H9 (cell line): ENCODE data around the gene PRRX2. TPM values are rescaled to one million over a fixed set of nuclear protein-coding genes. Genes with fewer than 3 reads are reported as not detected.

Experiments used
- DNase-seq: peaks from one replicate; pipeline ENCODE4 v3.0.0-alpha.2; 2017
- H2AFZ ChIP-seq: one replicate; pipeline ENCODE4 v1.6.1; 2013; ENCODE audit warnings: mild to moderate bottlenecking, low read length, control low read depth, moderate library complexity
- H2AK5ac ChIP-seq: 2 replicates; pipeline ENCODE4 v1.6.1; 2013; ENCODE audit warnings: low read length, control low read depth, mixed read lengths; ENCODE audit not compliant: insufficient read length
- H2BK120ac ChIP-seq: one replicate; pipeline ENCODE4 v1.6.1; 2013; ENCODE audit warnings: low read depth, mild to moderate bottlenecking, low read length, control low read depth, inconsistent platforms; ENCODE audit not compliant: poor library complexity, severe bottlenecking
- H2BK12ac ChIP-seq: 2 replicates; pipeline ENCODE4 v1.6.1; 2013; ENCODE audit warnings: low read length, control low read depth, mixed read lengths, low read depth; ENCODE audit not compliant: insufficient read length
- H2BK15ac ChIP-seq: 2 replicates; pipeline ENCODE4 v1.6.1; 2013; ENCODE audit warnings: low read depth, low read length, control low read depth
- H2BK20ac ChIP-seq: one replicate; pipeline ENCODE4 v1.6.1; 2013; ENCODE audit warnings: low read depth, mild to moderate bottlenecking, low read length, control low read depth, inconsistent platforms; ENCODE audit not compliant: poor library complexity, severe bottlenecking
- H2BK5ac ChIP-seq: 2 replicates; pipeline ENCODE4 v1.6.1; 2013; ENCODE audit warnings: low read length, control low read depth, mixed read lengths; ENCODE audit not compliant: insufficient read length
- H3K14ac ChIP-seq: 2 replicates; pipeline ENCODE4 v1.6.1; 2013; ENCODE audit warnings: low read length, control low read depth; ENCODE audit not compliant: insufficient read depth
- H3K18ac ChIP-seq: 2 replicates; pipeline ENCODE4 v1.6.1; 2013; ENCODE audit warnings: low read depth, mild to moderate bottlenecking, mixed read lengths, low read length, control low read depth; ENCODE audit not compliant: insufficient read length
- H3K23ac ChIP-seq: 2 replicates; pipeline ENCODE4 v1.6.1; 2013; ENCODE audit warnings: low read length, control low read depth, mixed read lengths, low read depth; ENCODE audit not compliant: insufficient read length
- H3K23me2 ChIP-seq: 2 replicates; pipeline ENCODE4 v1.6.1; 2013; ENCODE audit warnings: low read depth, mild to moderate bottlenecking, mixed read lengths, low read length, control low read depth; ENCODE audit not compliant: insufficient read length, poor library complexity, severe bottlenecking
- H3K27ac ChIP-seq: 2 replicates; pipeline ENCODE4 v1.5.1; 2013; ENCODE audit warnings: low read length, control low read depth, mixed read lengths, low read depth; ENCODE audit not compliant: insufficient read length
- H3K27me3 ChIP-seq: 2 replicates; pipeline ENCODE4 v1.6.1; 2013; ENCODE audit warnings: low read length, control low read depth, inconsistent platforms; ENCODE audit not compliant: insufficient read depth
- H3K4ac ChIP-seq: 2 replicates; pipeline ENCODE4 v1.6.1; 2013; ENCODE audit warnings: low read depth, mild to moderate bottlenecking, control low read depth, inconsistent platforms, low read length, moderate library complexity
- H3K4me1 ChIP-seq: 2 replicates; pipeline ENCODE4 v1.6.1; 2013; ENCODE audit warnings: low read length, control low read depth, inconsistent platforms; ENCODE audit not compliant: insufficient read depth
- H3K4me2 ChIP-seq: 2 replicates; pipeline ENCODE4 v1.6.1; 2013; ENCODE audit warnings: low read length, control low read depth, mixed read lengths; ENCODE audit not compliant: insufficient read length, insufficient read depth
- H3K56ac ChIP-seq: 2 replicates; pipeline ENCODE4 v1.6.1; 2013; ENCODE audit warnings: low read depth, mild to moderate bottlenecking, mixed read lengths, low read length, control low read depth; ENCODE audit not compliant: insufficient read length
- H3K79me1 ChIP-seq: 2 replicates; pipeline ENCODE4 v1.6.1; 2013; ENCODE audit warnings: low read depth, mild to moderate bottlenecking, moderate library complexity, low read length, control low read depth, inconsistent platforms; ENCODE audit not compliant: insufficient read depth, poor library complexity, severe bottlenecking
- H3K79me2 ChIP-seq: 2 replicates; pipeline ENCODE4 v1.6.1; 2013; ENCODE audit warnings: low read length, control low read depth, inconsistent platforms; ENCODE audit not compliant: insufficient read depth
- H3K9ac ChIP-seq: 2 replicates; pipeline ENCODE4 v1.6.1; 2013; ENCODE audit warnings: low read length, control low read depth, mixed read lengths; ENCODE audit not compliant: insufficient read length; ENCODE audit errors: extremely low read depth
- H3K9me3 ChIP-seq: one replicate; pipeline ENCODE4 v1.6.1; 2013; ENCODE audit warnings: low read depth, low read length, inconsistent platforms; ENCODE audit not compliant: control insufficient read depth
- H3T11ph ChIP-seq: one replicate; pipeline ENCODE4 v1.6.1; 2013; ENCODE audit warnings: mild to moderate bottlenecking, low read length, control low read depth, inconsistent platforms
- H4K20me1 ChIP-seq: one replicate; pipeline ENCODE4 v1.6.1; 2013; ENCODE audit not compliant: control insufficient read depth, insufficient read length, insufficient read depth
- H4K5ac ChIP-seq: 2 replicates; pipeline ENCODE4 v1.6.1; 2013; ENCODE audit warnings: low read depth, mild to moderate bottlenecking, mixed read lengths, low read length, control low read depth; ENCODE audit not compliant: insufficient read length
- H4K8ac ChIP-seq: replicated peaks from 2 replicates; pipeline ENCODE4 v1.6.1; 2013; ENCODE audit warnings: low read length, control low read depth, mixed read lengths, low read depth; ENCODE audit not compliant: insufficient read length
- H4K91ac ChIP-seq: 2 replicates; pipeline ENCODE4 v1.6.1; 2013; ENCODE audit warnings: low read depth, mild to moderate bottlenecking, moderate library complexity, mixed read lengths, low read length, control low read depth; ENCODE audit not compliant: insufficient read length
- H3K27ac Mint-ChIP-seq, 3 experiments: 2 replicates in 2 of 3; 3 replicates in 1 of 3; pipeline ENCODE4 v1.8.0; 2020 to 2021; ENCODE audit warnings: mixed read lengths in 3 of 3, mild to moderate bottlenecking in 1 of 3, moderate library complexity in 1 of 3
- H3K27me3 Mint-ChIP-seq: 2 replicates; pipeline ENCODE4 v1.8.0; 2021; ENCODE audit warnings: low read depth, mild to moderate bottlenecking, moderate library complexity, mixed read lengths
- H3K36me3 Mint-ChIP-seq, 3 experiments: 2 replicates in 2 of 3; 3 replicates in 1 of 3; pipeline ENCODE4 v1.8.0; 2020 to 2021; ENCODE audit warnings: low read depth in 3 of 3, mixed read lengths in 3 of 3; ENCODE audit not compliant: insufficient read depth in 1 of 3
- H3K4me1 Mint-ChIP-seq, 2 experiments: 2 replicates each; pipeline ENCODE4 v1.8.0; 2020; ENCODE audit warnings: mixed read lengths in 2 of 2
- H3K4me3 Mint-ChIP-seq, 2 experiments: 2 replicates in 1 of 2; 3 replicates in 1 of 2; pipeline ENCODE4 v1.8.0; 2020 to 2021; ENCODE audit warnings: mild to moderate bottlenecking in 2 of 2, mixed read lengths in 2 of 2, moderate library complexity in 1 of 2
- H3K9me3 Mint-ChIP-seq, 2 experiments: 2 replicates in 1 of 2; 3 replicates in 1 of 2; pipeline ENCODE4 v1.8.0; 2020; ENCODE audit warnings: mild to moderate bottlenecking in 2 of 2, mixed read lengths in 2 of 2, moderate library complexity in 1 of 2
- WGBS: extraction: QIAGEN DNeasy Blood & Tissue Kit; methylation state at CpG from one replicate; pipeline ENCODE4 v1.1.7; 2013; ENCODE audit warnings: missing lambda C conversion rate, low lambda C conversion rate, mixed read lengths; ENCODE audit not compliant: insufficient read length; ENCODE audit errors: extremely low coverage; 5-methylcytosine and 5-hydroxymethylcytosine counted together
- total RNA-seq: library from RNA; stranded (reverse); gene quantifications from 2 replicates; pipeline ENCODE4 v1.2.1, GENCODE V29; 2021
- TF ChIP-seq, protein P1 (sequence below): fragments of 200-600 bp; sonication (generic); conservative IDR thresholded peaks from 3 replicates; pipeline ENCODE4 v1.8.0; 2021; ENCODE audit warnings: antibody characterized with exemption, mild to moderate bottlenecking

PRRX2 gene
- total RNA-seq, 1 experiment from 2014 or later, result 3.9 TPM

DNA sequence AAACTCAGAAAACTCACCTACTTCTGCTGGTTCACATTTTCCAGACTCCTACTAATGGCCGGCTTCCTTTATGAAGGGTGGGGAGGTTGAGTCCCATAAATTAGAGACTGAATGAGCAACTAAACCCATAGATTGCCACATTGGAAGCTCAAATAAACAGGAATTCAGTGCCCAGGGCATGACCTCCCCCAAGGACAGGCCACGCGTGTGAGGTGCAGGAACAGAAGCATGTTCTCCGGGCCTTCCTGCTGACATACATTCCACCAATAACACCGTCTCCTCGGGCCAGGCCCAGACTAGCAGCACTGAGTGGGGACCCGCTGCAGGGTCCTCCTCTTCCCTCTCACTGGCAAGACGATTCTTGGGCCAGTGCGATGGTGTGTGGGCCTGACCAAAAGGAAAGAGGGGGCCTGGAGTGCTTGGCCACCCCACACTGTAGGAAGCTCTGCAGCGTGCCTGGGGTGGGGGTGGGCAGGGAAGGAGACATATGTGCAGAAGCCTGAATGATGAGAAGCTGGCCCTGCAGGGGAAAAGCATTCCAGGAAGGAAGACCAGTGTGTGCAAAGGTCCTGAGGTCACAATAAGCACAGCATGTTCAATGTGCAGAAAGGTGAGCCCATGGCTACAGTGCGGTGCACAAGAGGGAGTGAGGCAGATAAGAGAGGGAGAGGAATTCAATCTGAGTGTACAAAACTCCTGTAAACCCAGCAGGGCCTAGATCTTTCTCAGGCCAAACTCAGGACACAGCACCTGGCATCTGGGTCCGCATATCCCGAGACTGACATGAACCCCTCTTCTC is 75.4 kb downstream of the PRRX2 start:
- no peak overlapping the region for H2AFZ ChIP-seq
- DNase-seq, result no peak
- no peak overlapping the region for H3K23ac ChIP-seq
- H4K91ac ChIP-seq, result no peak overlapping the region
- H3K14ac ChIP-seq, result no peak overlapping the region; the same call in 1 of the 2 replicates
- Mint-ChIP-seq H3K27me3 (peaks cover 12% of the 10 kb centered on the region), H3K9me3 (no peaks in the 10 kb centered on the region), H3K4me3 (no peak overlapping the region), H3K27ac (no peak overlapping the region; a peak in 1 of 7 replicates), H3K36me3 (no peaks in the 10 kb centered on the region), H3K4me1 (peaks cover 2 to 5% of the 10 kb centered on the region in 2 experiments; a peak in 3 of 4 replicates)
- TF ChIP-seq, protein P1, sequence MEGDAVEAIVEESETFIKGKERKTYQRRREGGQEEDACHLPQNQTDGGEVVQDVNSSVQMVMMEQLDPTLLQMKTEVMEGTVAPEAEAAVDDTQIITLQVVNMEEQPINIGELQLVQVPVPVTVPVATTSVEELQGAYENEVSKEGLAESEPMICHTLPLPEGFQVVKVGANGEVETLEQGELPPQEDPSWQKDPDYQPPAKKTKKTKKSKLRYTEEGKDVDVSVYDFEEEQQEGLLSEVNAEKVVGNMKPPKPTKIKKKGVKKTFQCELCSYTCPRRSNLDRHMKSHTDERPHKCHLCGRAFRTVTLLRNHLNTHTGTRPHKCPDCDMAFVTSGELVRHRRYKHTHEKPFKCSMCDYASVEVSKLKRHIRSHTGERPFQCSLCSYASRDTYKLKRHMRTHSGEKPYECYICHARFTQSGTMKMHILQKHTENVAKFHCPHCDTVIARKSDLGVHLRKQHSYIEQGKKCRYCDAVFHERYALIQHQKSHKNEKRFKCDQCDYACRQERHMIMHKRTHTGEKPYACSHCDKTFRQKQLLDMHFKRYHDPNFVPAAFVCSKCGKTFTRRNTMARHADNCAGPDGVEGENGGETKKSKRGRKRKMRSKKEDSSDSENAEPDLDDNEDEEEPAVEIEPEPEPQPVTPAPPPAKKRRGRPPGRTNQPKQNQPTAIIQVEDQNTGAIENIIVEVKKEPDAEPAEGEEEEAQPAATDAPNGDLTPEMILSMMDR, result no peak
- peaks cover 4% of the 10 kb centered on the region for H3K23me2 ChIP-seq
- no peak overlapping the region for H2BK15ac ChIP-seq
- H2BK20ac ChIP-seq, result no peak overlapping the region
- no peak overlapping the region for H3K27ac ChIP-seq
- WGBS, result no CpG with 5 or more reads among the region's 13 CpGs
- no peak overlapping the region for H3K4ac ChIP-seq
- no peak overlapping the region for H3K9ac ChIP-seq
- no peak overlapping the region for H4K8ac ChIP-seq
- H3K79me1 ChIP-seq, result no peaks in the 10 kb centered on the region
- H2BK5ac ChIP-seq, result no peak overlapping the region
- H3K79me2 ChIP-seq, result no peaks in the 10 kb centered on the region
- H3K4me1 ChIP-seq, result no peaks in the 10 kb centered on the region
- H3K9me3 ChIP-seq, result no peaks in the 10 kb centered on the region
- no peak overlapping the region for H3K4me2 ChIP-seq
- H3K56ac ChIP-seq, result no peak overlapping the region
- H2BK120ac ChIP-seq, result no peak overlapping the region
- H3K18ac ChIP-seq, result no peak overlapping the region
- H4K5ac ChIP-seq, result no peak overlapping the region
- no peaks in the 10 kb centered on the region for H4K20me1 ChIP-seq
- no peaks in the 10 kb centered on the region for H3K27me3 ChIP-seq
- no peak overlapping the region for H2AK5ac ChIP-seq
- no peak overlapping the region for H2BK12ac ChIP-seq
- H3T11ph ChIP-seq, result no peak overlapping the region
